CD14-positive monocyte (primary cell): Measurements from ENCODE around the gene UBE2D1. TPM values are rescaled to one million over a fixed set of nuclear protein-coding genes. Genes with fewer than 3 reads are reported as not detected.

Source experiments
- DNase-seq, 3 donors: peaks; one replicate each; pipeline ENCODE4 v3.0.0-alpha.2; 2011 to 2022
- H2AFZ ChIP-seq: 2 replicates; pipeline ENCODE4 v1.6.0; 2012; ENCODE audit warnings: mild to moderate bottlenecking, low read depth, low read length, inconsistent platforms; ENCODE audit not compliant: insufficient read depth, poor library complexity, severe bottlenecking
- H3K27ac ChIP-seq, 2 donors: 1 replicate in 1 of 2; 2 replicates in 1 of 2; pipeline ENCODE4 v1.5.1; 2012 to 2013; ENCODE audit warnings: low read length in 2 of 2, control low read depth in 1 of 2, inconsistent platforms in 1 of 2, low read depth in 1 of 2, mild to moderate bottlenecking in 1 of 2
- H3K27me3 ChIP-seq, 2 donors: one replicate each; pipeline versions ENCODE4 v1.6.0 to v1.6.1; 2011 to 2013; ENCODE audit warnings: low read length in 2 of 2; ENCODE audit not compliant: control insufficient read depth in 2 of 2, insufficient read depth in 2 of 2
- H3K36me3 ChIP-seq, 2 donors: replicated peaks in 1 of 2; 1 replicate in 1 of 2; 2 replicates in 1 of 2; pipeline versions ENCODE4 v1.5.1 to v1.6.1; 2012 to 2013; ENCODE audit warnings: low read length in 2 of 2, control low read depth in 1 of 2, inconsistent platforms in 1 of 2, mild to moderate bottlenecking in 1 of 2; ENCODE audit not compliant: insufficient read depth in 2 of 2, control insufficient read depth in 1 of 2
- H3K4me1 ChIP-seq, 2 donors: 1 replicate in 1 of 2; 2 replicates in 1 of 2; pipeline versions ENCODE4 v1.5.1 to v1.6.1; 2012 to 2013; ENCODE audit warnings: low read length in 2 of 2, control low read depth in 1 of 2, inconsistent platforms in 1 of 2, mild to moderate bottlenecking in 1 of 2, moderate library complexity in 1 of 2; ENCODE audit not compliant: insufficient read depth in 2 of 2, control insufficient read depth in 1 of 2
- H3K4me2 ChIP-seq: replicated peaks from 2 replicates; pipeline ENCODE3; 2012; ENCODE audit warnings: low read length, moderate library complexity, mild to moderate bottlenecking; ENCODE audit not compliant: poor library complexity, severe bottlenecking; ENCODE audit errors: extremely low read depth
- H3K4me3 ChIP-seq, 3 experiments: fragments of 200-600 bp in 1 of 3; sonication (generic) in 1 of 3; replicated peaks in 1 of 3; 1 replicate in 2 of 3; 2 replicates in 1 of 3; pipeline ENCODE4 v1.5.1; 2011 to 2013; ENCODE audit warnings: low read length in 3 of 3, mild to moderate bottlenecking in 3 of 3, control low read depth in 2 of 3, low read depth in 2 of 3, inconsistent platforms in 1 of 3, moderate library complexity in 1 of 3
- H3K79me2 ChIP-seq: 2 replicates; pipeline ENCODE4 v1.6.0; 2012; ENCODE audit warnings: mild to moderate bottlenecking, control low read depth, inconsistent platforms, low read length, moderate library complexity; ENCODE audit not compliant: insufficient read depth
- H3K9ac ChIP-seq: 2 replicates; pipeline ENCODE4 v1.6.0; 2017; ENCODE audit warnings: low read length, mild to moderate bottlenecking; ENCODE audit not compliant: insufficient read depth, poor library complexity, severe bottlenecking
- H3K9me3 ChIP-seq, 2 donors: replicated peaks in 1 of 2; 1 replicate in 1 of 2; 2 replicates in 1 of 2; pipeline versions ENCODE4 v1.5.1 to v1.6.1; 2012 to 2013; ENCODE audit warnings: low read length in 2 of 2, control low read depth in 1 of 2; ENCODE audit not compliant: control insufficient read depth in 1 of 2, insufficient read depth in 1 of 2
- H4K20me1 ChIP-seq: 2 replicates; pipeline ENCODE4 v1.6.0; 2012; ENCODE audit warnings: mild to moderate bottlenecking, low read length, control low read depth, moderate library complexity; ENCODE audit not compliant: insufficient read depth
- H3K27ac Mint-ChIP-seq, 7 donors: one replicate each; pipeline ENCODE4 v1.8.0; 2020; ENCODE audit warnings: mild to moderate bottlenecking in 7 of 7, mixed read lengths in 7 of 7, moderate library complexity in 6 of 7, inconsistent platforms in 2 of 7
- H3K27me3 Mint-ChIP-seq, 3 donors: one replicate each; pipeline ENCODE4 v1.8.0; 2021 to 2022; ENCODE audit warnings: low read depth in 3 of 3, mild to moderate bottlenecking in 3 of 3, mixed read lengths in 3 of 3, moderate library complexity in 3 of 3, inconsistent platforms in 1 of 3
- H3K36me3 Mint-ChIP-seq, 2 donors: one replicate each; pipeline ENCODE4 v1.8.0; 2020; ENCODE audit warnings: mixed read lengths in 2 of 2, inconsistent platforms in 1 of 2, mild to moderate bottlenecking in 1 of 2
- H3K4me1 Mint-ChIP-seq: one replicate; pipeline ENCODE4 v1.8.0; 2020; ENCODE audit warnings: mild to moderate bottlenecking, mixed read lengths
- H3K4me3 Mint-ChIP-seq, 2 donors: one replicate each; pipeline ENCODE4 v1.8.0; 2020; ENCODE audit warnings: mild to moderate bottlenecking in 2 of 2, mixed read lengths in 2 of 2, moderate library complexity in 1 of 2
- H3K9me3 Mint-ChIP-seq, 7 donors: one replicate each; pipeline ENCODE4 v1.8.0; 2020 to 2022; ENCODE audit warnings: mixed read lengths in 7 of 7, mild to moderate bottlenecking in 6 of 7, moderate library complexity in 6 of 7, inconsistent platforms in 2 of 7
- WGBS: methylation state at CpG from one replicate; pipeline ENCODE4 v1.1.5; 2013; ENCODE audit warnings: missing lambda C conversion rate; ENCODE audit not compliant: insufficient coverage; 5-methylcytosine and 5-hydroxymethylcytosine counted together
- intact Hi-C, 2 donors: fragments of 100-400 bp; cut with micrococcal nuclease; formaldehyde crosslinking; loops; one replicate each; pipeline versions ENCODE4 v1.15.0 to v1.15.1; 2023
- polyA plus RNA-seq, 3 donors: library from polyadenylated mRNA; depleted of rRNA in 1 of 3; unstranded in 2 of 3; stranded (reverse) in 1 of 3; fragments of 300-500 nt in 2 of 3; fragments of >200 nt in 1 of 3; fragmentation: Illumina TruSeq in 2 of 3; gene quantifications; 1 replicate in 2 of 3; 2 replicates in 1 of 3; pipeline ENCODE4 v1.2.3, GENCODE V29; 2012 to 2021
- TF ChIP-seq, protein P1 (sequence below): fragments of 200-600 bp; IDR thresholded peaks from one replicate; pipeline ENCODE4 v1.8.0; 2022; ENCODE audit warnings: antibody characterized with exemption, mild to moderate bottlenecking

The UBE2D1 gene
- polyA plus RNA-seq, 3 donors: 47.7 to 119 (median 107) TPM

DNA sequence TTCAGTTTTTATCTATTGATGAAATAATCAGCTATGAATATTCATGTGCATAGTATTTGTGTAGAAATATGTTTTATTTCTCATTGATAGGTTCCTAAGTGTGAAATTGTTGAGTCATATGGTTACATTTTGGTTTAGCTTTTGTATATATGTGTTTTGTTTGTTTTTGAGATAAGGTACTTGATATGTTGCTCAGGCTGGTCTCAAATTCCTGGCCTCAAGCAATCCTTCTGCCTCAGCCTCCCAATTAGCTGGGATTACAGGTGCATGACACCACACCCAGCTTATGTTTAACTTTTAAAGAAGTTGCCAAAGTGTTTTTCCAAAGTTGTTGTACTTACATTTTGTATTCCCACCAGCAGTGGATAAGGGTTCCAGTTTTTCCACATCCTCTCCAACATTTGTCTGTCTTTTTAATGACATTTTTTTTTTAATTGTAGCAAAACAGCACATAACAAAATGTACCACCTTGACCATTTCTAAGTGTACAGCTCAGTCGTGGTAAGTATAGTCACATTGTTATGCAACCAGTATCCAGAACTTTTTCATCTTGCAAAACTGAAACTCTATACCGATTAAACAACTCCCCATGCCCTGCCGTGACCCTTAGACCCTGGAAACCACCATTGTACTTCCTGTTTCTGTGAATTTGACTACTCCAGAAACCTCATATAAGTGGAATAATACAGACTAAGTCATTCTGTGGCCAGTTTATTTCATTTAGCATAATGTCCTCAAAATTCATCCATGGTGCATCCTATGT, 12.6 kb upstream of the UBE2D1 start:
- intact Hi-C loops: no loop called here
- whole genome bisulfite sequencing: no CpG with 5 or more reads among the region's 3 CpGs
- H3K9me3 Mint-ChIP-seq: peaks cover 0 to 3% (median 0%) of the 10 kb centered on the region in 7 donors
- no peaks in the 10 kb centered on the region for H3K36me3 ChIP-seq
- peak overlapping the region; percentile 53 for H3K4me2 ChIP-seq
- no peaks in the 10 kb centered on the region for H3K27me3 Mint-ChIP-seq
- no peaks in the 10 kb centered on the region for H3K9me3 ChIP-seq
- peak overlapping the region in 1 of 3 experiments; percentile 50 for H3K4me3 ChIP-seq
- no peak overlapping the region for H2AFZ ChIP-seq
- H3K4me3 Mint-ChIP-seq: peak overlapping the region in 1 of 2 donors; percentile 72
- H3K4me1 ChIP-seq: peaks cover 21 to 23% of the 10 kb centered on the region in 2 donors
- H3K27ac Mint-ChIP-seq: peak overlapping the region; percentile 92 to 98 (median 96)
- H3K9ac ChIP-seq: no peak overlapping the region
- H3K79me2 ChIP-seq: no peaks in the 10 kb centered on the region
- no peaks in the 10 kb centered on the region for H3K27me3 ChIP-seq
- H3K4me1 Mint-ChIP-seq: peaks cover 28% of the 10 kb centered on the region
- no peaks in the 10 kb centered on the region for H4K20me1 ChIP-seq
- peaks cover 0 to 2% of the 10 kb centered on the region in 2 donors for H3K36me3 Mint-ChIP-seq
- peak overlapping the region; percentile 75 to 77 for H3K27ac ChIP-seq
- peak; percentile 87 to 97 (median 91) for DNase-seq
- TF ChIP-seq, protein P1, sequence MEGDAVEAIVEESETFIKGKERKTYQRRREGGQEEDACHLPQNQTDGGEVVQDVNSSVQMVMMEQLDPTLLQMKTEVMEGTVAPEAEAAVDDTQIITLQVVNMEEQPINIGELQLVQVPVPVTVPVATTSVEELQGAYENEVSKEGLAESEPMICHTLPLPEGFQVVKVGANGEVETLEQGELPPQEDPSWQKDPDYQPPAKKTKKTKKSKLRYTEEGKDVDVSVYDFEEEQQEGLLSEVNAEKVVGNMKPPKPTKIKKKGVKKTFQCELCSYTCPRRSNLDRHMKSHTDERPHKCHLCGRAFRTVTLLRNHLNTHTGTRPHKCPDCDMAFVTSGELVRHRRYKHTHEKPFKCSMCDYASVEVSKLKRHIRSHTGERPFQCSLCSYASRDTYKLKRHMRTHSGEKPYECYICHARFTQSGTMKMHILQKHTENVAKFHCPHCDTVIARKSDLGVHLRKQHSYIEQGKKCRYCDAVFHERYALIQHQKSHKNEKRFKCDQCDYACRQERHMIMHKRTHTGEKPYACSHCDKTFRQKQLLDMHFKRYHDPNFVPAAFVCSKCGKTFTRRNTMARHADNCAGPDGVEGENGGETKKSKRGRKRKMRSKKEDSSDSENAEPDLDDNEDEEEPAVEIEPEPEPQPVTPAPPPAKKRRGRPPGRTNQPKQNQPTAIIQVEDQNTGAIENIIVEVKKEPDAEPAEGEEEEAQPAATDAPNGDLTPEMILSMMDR: no peak

DNA sequence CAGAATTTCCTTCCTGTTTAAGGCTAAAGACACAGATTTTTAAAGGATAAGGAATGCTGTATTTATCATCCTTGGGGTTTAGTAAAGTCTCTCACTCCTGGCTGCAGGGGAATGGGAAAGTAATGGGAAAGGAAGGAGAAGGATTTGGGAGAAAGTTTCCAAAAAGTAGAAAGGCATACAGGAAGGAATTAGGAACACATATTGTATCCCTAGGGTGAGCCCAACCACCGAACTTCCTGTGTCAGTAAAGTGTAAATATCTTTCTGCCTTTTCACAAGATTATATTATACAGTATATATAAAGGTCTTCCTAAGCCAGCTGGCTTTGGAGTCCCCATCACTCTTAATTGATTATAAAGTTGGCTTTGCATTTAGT, 12.0 kb upstream of the UBE2D1 start:
- Histone ChIP-seq H3K9me3 (no peaks in the 10 kb centered on the region), H3K9ac (no peak overlapping the region), H3K79me2 (no peaks in the 10 kb centered on the region), H3K4me3 (peak overlapping the region in 1 of 3 experiments; percentile 50), H3K36me3 (no peaks in the 10 kb centered on the region), H3K27ac (peak overlapping the region; percentile 24 to 75), H4K20me1 (no peaks in the 10 kb centered on the region), H2AFZ (no peak overlapping the region), H3K27me3 (no peaks in the 10 kb centered on the region), H3K4me1 (peaks cover 21 to 23% of the 10 kb centered on the region in 2 donors), H3K4me2 (peak overlapping the region; percentile 53)
- TF ChIP-seq, protein P1: no peak
- Mint-ChIP-seq H3K4me1 (peaks cover 28% of the 10 kb centered on the region), H3K36me3 (peaks cover 0 to 2% of the 10 kb centered on the region in 2 donors), H3K27me3 (peaks cover 0 to 1% (median 0%) of the 10 kb centered on the region in 3 donors), H3K4me3 (peak overlapping the region in 1 of 2 donors; percentile 72), H3K9me3 (peaks cover 0 to 3% (median 0%) of the 10 kb centered on the region in 7 donors), H3K27ac (peak overlapping the region; percentile 92 to 98 (median 96))
- intact Hi-C loops: no loop called here
- WGBS: no CpG with 5 or more reads among the region's 1 CpG
- DNase-seq: no peak
